Ectodermal cell (in vitro differentiated cells): ENCODE data around the gene CFAP45.
"Not testable (repeated sequence)": the region's sequence is repeated elsewhere in the genome, so short reads cannot be mapped to it uniquely, and the experiment has no call there.

Experiments
- H3K27ac ChIP-seq: 2 replicates; pipeline ENCODE4 v1.7.0; 2013; ENCODE audit warnings: mild to moderate bottlenecking, low read depth, low read length; ENCODE audit not compliant: insufficient read depth, poor library complexity, severe bottlenecking
- H3K27me3 ChIP-seq: 2 replicates; pipeline ENCODE4 v1.7.0; 2013; ENCODE audit warnings: mild to moderate bottlenecking, low read length; ENCODE audit not compliant: insufficient read depth, control insufficient read depth, poor library complexity, severe bottlenecking
- H3K36me3 ChIP-seq: one replicate; pipeline ENCODE4 v1.7.0; 2013; ENCODE audit warnings: low read length; ENCODE audit not compliant: control insufficient read depth, insufficient read depth
- H3K4me1 ChIP-seq: one replicate; pipeline ENCODE4 v1.7.0; 2013; ENCODE audit warnings: low read length; ENCODE audit not compliant: control insufficient read depth, insufficient read depth
- H3K4me3 ChIP-seq: 2 replicates; pipeline ENCODE4 v1.7.0; 2013; ENCODE audit warnings: low read depth, low read length, control low read depth; ENCODE audit not compliant: insufficient read depth
- H3K9me3 ChIP-seq: 2 replicates; pipeline ENCODE4 v1.7.0; 2013; ENCODE audit warnings: mild to moderate bottlenecking, low read length, moderate library complexity; ENCODE audit not compliant: control insufficient read depth
- WGBS, 2 experiments: methylation state at CpG; one replicate each; pipeline ENCODE4 v1.1.7; 2013; ENCODE audit warnings: missing lambda C conversion rate in 2 of 2; 5-methylcytosine and 5-hydroxymethylcytosine counted together

The CFAP45 gene

GRCh38 chr1:159900755-159901360 lies 893 bp upstream of the CFAP45 start:
- Histone ChIP-seq H3K4me1 (peaks cover 3% of the 10 kb centered on the region), H3K27me3 (peaks cover 10% of the 10 kb centered on the region), H3K9me3 (no peaks in the 10 kb centered on the region), H3K27ac (no peak overlapping the region), H3K36me3 (no peaks in the 10 kb centered on the region), H3K4me3 (no peak overlapping the region)
- 82 to 97% methylated on average over 2 of the region's 2 CpGs for WGBS, 2 experiments

- Histone ChIP-seq H3K27me3 (peaks cover 10% of the 10 kb centered on the region), H3K27ac (peak overlapping the region; percentile 60)
- not testable (repeated sequence) for H3K4me3 ChIP-seq, H3K9me3 ChIP-seq, H3K4me1 ChIP-seq, H3K36me3 ChIP-seq
- 90 to 93% methylated on average over 14 of the region's 15 CpGs for WGBS, 2 experiments
Measured at GRCh38 chr1:159899634-159900033, 331 bp downstream of the CFAP45 start.

GRCh38 chr1:159898527-159898926 lies 1.4 kb downstream of the CFAP45 start:
- H3K27me3 ChIP-seq = peaks cover 10% of the 10 kb centered on the region
- H3K27ac ChIP-seq = no peak overlapping the region
- whole genome bisulfite sequencing, 2 experiments = 80 to 95% methylated on average over 1 to 3 of the region's 3 CpGs
- H3K4me1 ChIP-seq = peaks cover 3% of the 10 kb centered on the region
- H3K9me3 ChIP-seq = no peaks in the 10 kb centered on the region
- no peak overlapping the region for H3K4me3 ChIP-seq
- H3K36me3 ChIP-seq = no peaks in the 10 kb centered on the region

GRCh38 chr1:159897962-159898361 lies 2.0 kb downstream of the CFAP45 start:
- whole genome bisulfite sequencing, 2 experiments = 89 to 98% methylated on average over 3 of the region's 3 CpGs
- Histone ChIP-seq H3K27me3 (peaks cover 10% of the 10 kb centered on the region), H3K4me1 (peaks cover 8% of the 10 kb centered on the region), H3K9me3 (no peaks in the 10 kb centered on the region), H3K4me3 (no peak overlapping the region), H3K36me3 (no peaks in the 10 kb centered on the region), H3K27ac (no peak overlapping the region)

- Histone ChIP-seq H3K36me3 (no peaks in the 10 kb centered on the region), H3K4me1 (peaks cover 9% of the 10 kb centered on the region), H3K27ac (no peak overlapping the region), H3K9me3 (no peaks in the 10 kb centered on the region), H3K27me3 (peaks cover 10% of the 10 kb centered on the region), H3K4me3 (no peak overlapping the region)
- 84 to 87% methylated on average over 3 of the region's 3 CpGs for WGBS, 2 experiments
Measured at GRCh38 chr1:159896546-159896930, 3.4 kb downstream of the CFAP45 start.

- 75 to 81% methylated on average over 6 of the region's 6 CpGs for WGBS, 2 experiments
Measured at GRCh38 chr1:159895836-159896545, 4.0 kb downstream of the CFAP45 start.

GRCh38 chr1:159895286-159895685 lies 4.7 kb downstream of the CFAP45 start:
- no peaks in the 10 kb centered on the region for H3K9me3 ChIP-seq
- H3K4me3 ChIP-seq = no peak overlapping the region
- H3K36me3 ChIP-seq = no peaks in the 10 kb centered on the region
- peaks cover 2% of the 10 kb centered on the region for H3K27me3 ChIP-seq
- peaks cover 8% of the 10 kb centered on the region for H3K4me1 ChIP-seq
- H3K27ac ChIP-seq = no peak overlapping the region
- 87 to 94% methylated on average over 3 of the region's 3 CpGs for WGBS, 2 experiments

More at GRCh38 chr1:159895836-159896545, 4.0 kb downstream of the CFAP45 start:
- Histone ChIP-seq H3K27ac (no peak overlapping the region), H3K9me3 (no peaks in the 10 kb centered on the region), H3K4me1 (peaks cover 9% of the 10 kb centered on the region), H3K27me3 (peaks cover 7% of the 10 kb centered on the region), H3K4me3 (no peak overlapping the region), H3K36me3 (no peaks in the 10 kb centered on the region)

- Histone ChIP-seq H3K36me3 (no peaks in the 10 kb centered on the region), H3K9me3 (no peaks in the 10 kb centered on the region), H3K4me3 (no peak overlapping the region), H3K27me3 (no peaks in the 10 kb centered on the region), H3K27ac (no peak overlapping the region), H3K4me1 (peaks cover 7% of the 10 kb centered on the region)
- 80 to 84% methylated on average over 5 of the region's 5 CpGs for WGBS, 2 experiments
Measured at GRCh38 chr1:159892944-159893343, 7.0 kb downstream of the CFAP45 start.

- H3K36me3 ChIP-seq = no peaks in the 10 kb centered on the region
- H3K4me3 ChIP-seq = no peak overlapping the region
- peaks cover 7% of the 10 kb centered on the region for H3K4me1 ChIP-seq
- no peaks in the 10 kb centered on the region for H3K9me3 ChIP-seq
- H3K27ac ChIP-seq = no peak overlapping the region
- WGBS, 2 experiments = 51 to 57% methylated on average over 6 of the region's 7 CpGs
- peaks cover 2% of the 10 kb centered on the region for H3K27me3 ChIP-seq
Measured at GRCh38 chr1:159891275-159892157, 8.4 kb downstream of the CFAP45 start.

- H3K27me3 ChIP-seq = peaks cover 3% of the 10 kb centered on the region
- no peak overlapping the region for H3K4me3 ChIP-seq
- peaks cover 7% of the 10 kb centered on the region for H3K4me1 ChIP-seq
- H3K27ac ChIP-seq = no peak overlapping the region
- 90 to 96% methylated on average over 8 of the region's 8 CpGs for WGBS, 2 experiments
- H3K9me3 ChIP-seq = no peaks in the 10 kb centered on the region
- H3K36me3 ChIP-seq = no peaks in the 10 kb centered on the region
Measured at GRCh38 chr1:159890390-159890789, 9.6 kb downstream of the CFAP45 start.
